LHCN-M2 (cell line): ENCODE data around the gene MAML2. TPM values are rescaled to one million over a fixed set of nuclear protein-coding genes. Genes with fewer than 3 reads are reported as not detected.
A peak's percentile ranks its signal among the peaks of the same experiment; 100 is the strongest.

Source experiments
- DNase-seq: peaks from one replicate; pipeline ENCODE4 v3.0.0-alpha.2; 2012; ENCODE audit warnings: low read depth
- total RNA-seq: library from RNA; depleted of rRNA; stranded (reverse); fragments of >200 nt; gene quantifications from 2 replicates; pipeline ENCODE4 v1.2.3, GENCODE V29; 2014

MAML2 gene
- total RNA-seq, 1 experiment from 2014 or later = 12.1 TPM

- no peak for DNase-seq
These were observed 268.3 kb downstream of the MAML2 start for GRCh38 chr11:96074551-96075310.

DNA sequence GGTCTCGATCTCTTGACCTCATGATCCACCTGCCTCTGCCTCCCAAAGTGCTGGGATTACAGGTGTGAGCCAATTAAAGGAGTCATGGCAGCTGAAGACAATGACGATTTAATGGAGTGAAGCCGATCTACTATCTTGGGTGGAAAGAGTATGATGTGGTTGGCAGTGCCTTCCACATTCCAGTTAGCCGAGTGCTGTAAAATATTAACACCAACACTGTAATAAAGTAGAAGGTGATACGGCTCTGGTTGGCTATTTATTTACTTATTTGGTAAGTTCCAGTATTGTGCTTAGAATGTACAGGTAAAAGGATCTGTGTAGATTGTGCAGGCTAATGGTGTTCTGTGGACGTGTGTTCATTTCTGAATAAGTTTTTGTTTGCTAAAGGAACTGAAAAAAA lies 269.5 kb downstream of the MAML2 start:
- DNase-seq = no peak

GRCh38 chr11:96072592-96072991 lies 270.4 kb downstream of the MAML2 start:
- no peak for DNase-seq

DNA sequence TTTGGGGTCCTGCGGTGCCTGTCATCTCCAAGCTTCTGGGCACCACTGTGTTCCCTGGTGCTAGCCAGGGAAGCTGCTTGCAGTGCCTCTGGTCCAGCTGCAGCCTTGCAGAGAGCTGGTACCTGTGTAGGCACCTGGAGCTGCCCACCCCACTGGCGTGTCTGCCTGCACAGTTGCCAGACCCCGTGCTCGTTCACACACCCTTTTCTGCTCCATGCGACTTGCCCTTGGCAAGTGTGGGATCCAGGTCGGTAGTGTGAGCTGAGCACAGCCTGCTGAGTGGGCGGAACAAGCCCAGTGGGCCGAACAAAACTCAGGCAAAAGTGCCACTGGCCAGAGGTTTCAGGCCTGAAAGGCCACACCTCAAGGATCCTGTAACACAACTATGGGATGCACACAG lies 272.5 kb downstream of the MAML2 start:
- no peak for DNase-seq

GRCh38 chr11:96067160-96067559 lies 275.8 kb downstream of the MAML2 start:
- DNase-seq = no peak

DNA sequence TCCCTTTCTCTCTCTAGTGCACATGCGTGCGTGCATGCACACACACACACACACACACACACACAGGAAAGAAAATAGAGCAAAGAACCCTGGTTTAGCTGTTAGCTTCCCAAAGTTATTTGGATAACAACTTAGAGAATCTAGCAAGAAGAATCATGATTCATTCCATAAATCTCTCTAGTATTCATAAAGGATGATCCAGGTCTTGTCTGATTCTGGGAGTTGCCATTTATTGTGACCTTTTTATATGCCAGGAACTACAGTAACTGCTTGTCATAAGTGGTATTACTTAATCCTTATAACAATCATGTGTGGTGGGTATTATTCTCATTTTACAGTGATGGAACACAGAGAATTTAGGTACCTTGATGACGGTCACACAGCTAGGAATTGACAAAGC lies 277.6 kb downstream of the MAML2 start:
- no peak for DNase-seq

DNA sequence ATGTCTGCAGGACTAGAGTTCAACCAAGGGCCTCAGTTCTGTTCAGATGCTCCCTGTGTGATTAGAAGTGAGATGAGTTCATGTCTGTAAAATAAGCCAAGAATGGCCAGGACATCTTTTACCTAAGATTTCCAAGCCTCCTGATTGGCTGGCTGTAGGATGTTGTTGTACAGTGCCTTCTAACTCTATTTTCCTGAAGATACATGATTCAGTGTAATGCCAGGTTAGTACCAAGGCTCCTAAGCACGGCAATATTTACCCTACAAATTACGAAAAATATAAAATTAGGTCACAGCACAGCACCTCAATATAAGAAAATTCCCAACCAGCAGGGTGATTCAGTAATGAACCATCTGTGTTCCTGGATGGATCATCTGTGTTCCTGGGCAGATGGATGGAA lies 279.1 kb downstream of the MAML2 start:
- DNase-seq = no peak

DNA sequence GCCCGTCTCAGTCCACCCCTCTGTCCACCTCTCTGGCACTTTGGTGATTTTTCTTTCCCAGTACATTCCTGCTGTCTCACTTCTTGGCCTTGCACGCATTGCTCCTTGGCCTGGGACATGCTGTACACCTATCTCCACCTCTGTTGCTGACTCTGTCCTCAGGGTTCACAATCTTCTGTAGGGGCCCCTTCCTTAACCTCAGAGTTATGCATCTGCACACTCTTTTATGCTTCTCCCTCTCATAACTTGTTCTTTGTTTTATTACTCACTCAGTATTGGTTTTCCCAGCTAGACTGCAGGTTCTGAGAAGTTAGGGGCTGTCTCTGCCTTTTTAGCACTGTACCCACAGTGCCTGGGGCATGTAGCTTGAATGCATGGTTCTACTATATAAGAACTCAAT lies 279.9 kb downstream of the MAML2 start:
- DNase-seq = no peak

- peak; percentile 36 for DNase-seq
These were observed 280.9 kb downstream of the MAML2 start for GRCh38 chr11:96062134-96062533.

GRCh38 chr11:96061730-96062129 lies 281.3 kb downstream of the MAML2 start:
- DNase-seq = no peak

- no peak for DNase-seq
These were observed 281.9 kb downstream of the MAML2 start for GRCh38 chr11:96061069-96061468.

DNA sequence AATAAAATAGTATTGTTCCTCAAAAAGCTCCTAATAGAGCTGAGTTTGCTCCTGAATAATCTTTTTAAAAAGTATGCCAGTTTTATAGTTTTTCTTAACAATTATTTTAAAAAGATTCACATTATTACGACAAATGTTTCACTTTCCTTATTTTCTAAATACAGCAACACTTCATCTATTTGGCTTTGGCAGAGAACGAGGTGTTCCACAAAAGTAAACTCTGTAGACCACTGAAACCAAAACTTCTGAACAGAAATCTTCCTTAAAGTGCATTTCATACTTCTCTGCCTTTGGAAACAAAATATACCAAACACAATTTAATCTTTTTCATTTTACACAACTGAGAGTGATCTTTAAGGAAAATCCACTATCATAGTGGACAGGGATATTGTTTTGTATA lies 285.5 kb downstream of the MAML2 start:
- no peak for DNase-seq

GRCh38 chr11:96056576-96056975 lies 286.4 kb downstream of the MAML2 start:
- DNase-seq = no peak

- DNase-seq = peak; percentile 73
These were observed 287.1 kb downstream of the MAML2 start for GRCh38 chr11:96055706-96056387.

DNA sequence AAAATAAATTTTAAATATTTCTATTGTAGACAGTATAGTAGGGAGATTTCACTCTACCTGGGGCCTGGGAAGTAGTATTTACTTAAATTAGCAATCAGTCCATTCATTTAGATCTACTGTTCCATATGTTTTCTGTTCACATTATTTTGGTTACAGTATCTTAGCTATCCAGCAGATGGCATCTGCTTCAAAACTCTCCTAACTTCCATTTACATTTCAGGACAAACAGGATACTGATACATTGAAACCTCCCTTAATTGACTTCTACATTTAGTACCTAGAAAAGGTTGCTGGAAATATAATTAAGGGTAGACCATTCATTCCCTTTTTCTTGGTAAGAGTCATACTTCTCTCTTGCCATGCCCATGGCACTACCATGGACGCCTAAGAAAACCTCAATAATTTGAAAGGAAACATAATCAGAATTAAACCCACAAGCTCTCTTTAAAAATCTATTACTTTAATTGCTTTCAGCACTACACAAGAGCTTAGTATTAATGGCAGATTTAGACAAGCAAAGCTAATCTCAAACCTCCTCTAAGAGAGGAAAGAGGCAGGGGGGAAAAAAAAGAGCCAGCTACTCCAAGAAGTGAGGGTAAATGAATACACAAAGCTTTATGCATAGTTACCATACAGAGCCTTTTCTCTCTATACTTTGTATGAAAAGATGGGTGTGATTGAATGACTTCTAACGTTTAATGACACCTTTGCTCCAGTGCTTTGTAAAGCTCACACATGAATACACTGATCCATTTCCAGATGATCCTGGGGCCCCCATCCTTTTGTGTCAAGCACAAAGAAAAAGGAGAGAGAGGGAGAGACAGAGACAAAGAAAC lies 287.9 kb downstream of the MAML2 start:
- peak; percentile 55 for DNase-seq

DNA sequence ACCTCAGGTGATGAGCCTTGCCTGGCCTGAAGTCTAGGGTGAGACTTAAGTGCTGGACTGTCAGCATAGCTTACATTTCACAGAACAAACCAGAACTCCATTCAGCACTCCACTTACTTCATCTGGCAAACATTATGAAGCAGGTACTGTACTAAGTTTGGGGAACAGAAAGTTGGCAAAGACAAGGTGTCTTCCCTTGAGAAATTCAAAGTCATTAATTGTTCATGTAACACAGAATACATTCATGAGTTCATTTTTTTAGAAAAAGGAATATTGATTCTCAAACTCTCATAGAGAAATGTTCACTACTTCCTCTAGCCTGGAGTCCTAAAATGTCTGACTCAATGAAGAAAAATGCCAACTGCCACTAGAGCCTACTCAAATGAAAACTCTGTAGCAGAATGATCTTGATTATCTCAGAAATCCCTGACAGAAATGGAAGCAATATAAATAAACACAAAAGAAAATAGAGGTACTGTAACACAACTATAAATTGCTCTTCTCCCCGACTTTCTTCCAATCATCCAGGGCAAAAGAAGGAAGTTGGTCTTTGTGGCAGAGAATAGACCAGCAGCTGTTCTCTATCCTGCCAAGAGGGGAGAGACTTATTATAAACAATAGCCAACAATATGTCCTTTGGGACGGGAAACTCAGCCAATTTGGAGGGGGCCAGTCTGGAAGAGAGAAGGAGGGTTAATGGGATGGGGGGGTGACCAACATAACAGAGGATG lies 289.9 kb downstream of the MAML2 start:
- peak; percentile 82 for DNase-seq

- DNase-seq = no peak
These were observed 291.2 kb downstream of the MAML2 start for GRCh38 chr11:96051820-96052219.

DNA sequence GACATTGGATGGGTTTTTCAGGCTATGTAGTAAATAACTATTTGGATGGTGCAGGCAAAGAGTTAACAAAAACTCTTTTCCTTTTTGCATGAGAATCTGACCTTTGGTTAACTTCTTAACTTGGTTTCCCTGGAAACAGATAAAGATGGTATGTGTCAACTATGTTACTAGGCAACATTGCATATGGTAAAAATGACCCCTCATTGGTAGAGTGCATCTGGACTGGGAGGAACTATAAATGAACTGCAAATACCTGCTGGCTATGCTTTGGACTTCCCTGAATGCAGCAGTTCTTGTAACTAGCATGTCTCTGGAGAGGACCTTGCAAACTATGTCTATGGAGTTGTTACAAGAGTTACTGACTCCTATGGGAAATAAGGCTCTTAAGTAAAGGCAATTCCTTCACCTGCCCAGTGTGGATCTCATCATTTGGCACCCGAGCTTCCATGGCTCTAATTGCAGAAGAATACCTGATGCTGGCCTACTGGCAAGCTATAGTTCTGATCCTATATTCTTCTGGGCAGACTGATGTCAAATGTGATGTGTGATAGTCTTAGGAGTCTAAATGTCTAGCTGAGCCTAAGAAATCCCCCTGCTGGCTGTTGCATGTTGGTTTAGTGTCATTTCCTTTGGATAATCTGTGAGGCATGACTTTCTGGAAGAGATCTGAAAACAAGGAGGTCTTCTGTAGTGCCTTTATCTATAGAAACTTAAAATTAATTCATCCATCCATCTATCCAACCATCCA lies 292.4 kb downstream of the MAML2 start:
- no peak for DNase-seq

- DNase-seq = no peak
These were observed 293.6 kb downstream of the MAML2 start for GRCh38 chr11:96049426-96049825.

GRCh38 chr11:96045622-96046456 lies 297.2 kb downstream of the MAML2 start:
- no peak for DNase-seq
